ENCODE measurements around the gene GPD2.
"Not testable (repeated sequence)": the region's sequence is repeated elsewhere in the genome, so short reads cannot be mapped to it uniquely, and the experiment has no call there.

GPD2 gene

DNA sequence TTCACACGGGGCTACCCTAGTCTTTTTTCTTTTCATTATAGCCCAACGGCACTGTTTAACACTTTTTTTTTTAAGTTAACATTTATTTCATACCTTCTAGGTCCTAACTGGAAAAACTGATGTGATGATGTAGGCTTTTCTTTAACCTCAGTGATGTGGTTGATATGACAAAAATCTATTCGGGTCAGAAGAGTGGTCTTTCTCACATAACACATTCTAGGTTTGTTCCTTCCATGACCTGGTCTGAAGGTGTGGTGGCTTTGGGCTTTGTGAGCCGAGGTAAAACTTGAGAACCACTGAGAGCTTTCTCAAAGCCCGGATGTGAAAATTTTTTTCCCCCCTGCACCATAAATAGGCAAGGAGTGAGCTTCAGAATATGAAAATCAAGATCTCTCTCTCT lies 44.2 kb downstream of the GPD2 start:
- no peak for DNase-seq

DNA sequence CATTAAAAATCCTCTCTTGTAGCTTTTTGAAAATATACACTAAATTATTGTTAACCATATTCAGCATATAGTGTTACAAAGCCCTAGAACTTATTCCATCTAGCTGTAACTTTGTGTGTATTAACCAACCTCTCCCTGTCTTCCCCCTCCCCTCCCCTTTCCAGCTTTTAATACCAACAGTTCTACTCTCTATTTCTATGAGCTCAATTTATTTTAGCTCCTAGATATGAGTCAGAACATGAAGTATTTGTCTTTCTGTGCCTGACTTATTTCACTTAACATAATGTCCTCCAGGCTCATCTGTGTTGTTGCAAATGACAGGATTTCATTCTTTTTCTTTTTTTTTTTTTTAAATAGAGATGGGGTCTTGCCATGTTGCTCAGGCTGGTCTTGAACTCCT lies 45.1 kb downstream of the GPD2 start:
- DNase-seq: no peak

DNA sequence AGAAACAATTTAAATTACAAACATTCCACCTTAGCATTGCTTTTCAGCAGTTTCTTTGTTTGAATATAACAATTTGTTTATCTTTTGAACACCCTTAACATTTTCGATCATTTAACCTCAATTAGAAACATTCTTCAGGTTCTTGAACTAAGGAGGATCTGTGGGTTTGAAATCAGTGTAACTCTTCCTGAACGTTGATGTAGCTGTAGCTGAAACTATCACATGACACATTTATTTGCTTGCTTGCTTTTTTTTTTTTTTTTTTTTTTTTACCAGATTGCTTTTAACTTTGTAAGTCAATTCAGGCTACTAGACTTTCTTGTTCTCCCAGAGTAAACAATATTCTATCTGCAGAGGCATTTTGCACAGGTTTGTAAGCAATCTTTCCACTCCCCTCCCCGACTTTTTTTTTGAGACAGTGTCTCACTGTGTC lies 47.6 kb downstream of the GPD2 start:
- no peak for DNase-seq

DNA sequence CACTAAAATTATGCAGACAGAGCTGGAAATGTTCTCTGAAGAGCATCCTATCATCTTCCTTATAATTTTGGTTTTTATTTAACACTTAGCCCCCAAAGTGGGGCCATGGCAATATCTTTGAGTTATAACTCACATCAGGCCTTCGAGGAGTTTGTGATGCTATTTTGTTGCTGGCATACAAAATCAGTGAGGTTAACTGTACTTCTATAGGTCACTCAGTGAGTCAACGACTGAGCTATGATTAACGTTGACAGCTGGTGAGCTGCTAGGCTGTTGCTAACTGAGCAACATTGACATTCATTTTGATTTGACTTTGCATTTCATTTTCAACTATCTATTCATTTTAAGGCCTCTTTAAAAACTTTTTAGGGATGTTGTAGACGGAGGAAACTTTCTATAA lies 50.0 kb downstream of the GPD2 start:
- DNase-seq: no peak

DNA sequence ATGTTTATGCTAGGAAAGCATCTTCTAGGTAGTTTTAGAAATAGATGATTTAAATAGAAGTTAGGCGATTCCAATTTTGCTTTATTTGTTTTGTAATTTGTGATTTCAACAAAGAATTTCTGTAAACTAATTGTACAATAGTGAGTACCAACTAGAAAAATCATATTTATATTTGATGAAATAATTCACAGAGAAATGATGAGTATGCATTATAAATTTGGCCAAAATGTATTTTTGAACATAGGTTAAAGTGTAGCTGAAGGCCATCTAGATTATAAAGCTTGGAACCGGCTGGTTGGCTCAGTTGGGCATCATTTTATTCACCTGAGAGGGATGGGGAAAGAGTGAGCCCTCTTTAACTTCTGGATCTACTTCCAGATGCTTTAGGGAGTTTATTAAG lies 50.4 kb downstream of the GPD2 start:
- DNase-seq: no peak

DNA sequence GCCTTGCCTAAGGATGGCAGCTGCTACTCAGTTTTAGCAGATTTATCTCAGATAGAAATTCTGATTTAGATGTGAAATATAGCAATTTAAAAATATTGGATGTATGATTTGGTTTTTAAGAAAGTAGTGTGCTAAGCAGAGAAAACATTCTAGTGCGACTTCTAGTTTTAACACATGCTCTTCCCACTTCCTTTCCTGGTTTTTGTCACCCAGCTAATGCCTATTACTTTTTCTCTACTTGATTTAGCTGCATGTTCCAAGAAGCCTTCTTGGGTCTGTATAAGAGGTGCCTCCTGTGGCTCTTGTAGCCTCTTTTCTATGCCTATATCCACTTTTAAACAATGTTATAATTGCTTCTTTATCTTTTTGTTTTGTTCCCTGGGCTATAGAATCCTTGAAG lies 53.0 kb downstream of the GPD2 start:
- no peak for DNase-seq

DNA sequence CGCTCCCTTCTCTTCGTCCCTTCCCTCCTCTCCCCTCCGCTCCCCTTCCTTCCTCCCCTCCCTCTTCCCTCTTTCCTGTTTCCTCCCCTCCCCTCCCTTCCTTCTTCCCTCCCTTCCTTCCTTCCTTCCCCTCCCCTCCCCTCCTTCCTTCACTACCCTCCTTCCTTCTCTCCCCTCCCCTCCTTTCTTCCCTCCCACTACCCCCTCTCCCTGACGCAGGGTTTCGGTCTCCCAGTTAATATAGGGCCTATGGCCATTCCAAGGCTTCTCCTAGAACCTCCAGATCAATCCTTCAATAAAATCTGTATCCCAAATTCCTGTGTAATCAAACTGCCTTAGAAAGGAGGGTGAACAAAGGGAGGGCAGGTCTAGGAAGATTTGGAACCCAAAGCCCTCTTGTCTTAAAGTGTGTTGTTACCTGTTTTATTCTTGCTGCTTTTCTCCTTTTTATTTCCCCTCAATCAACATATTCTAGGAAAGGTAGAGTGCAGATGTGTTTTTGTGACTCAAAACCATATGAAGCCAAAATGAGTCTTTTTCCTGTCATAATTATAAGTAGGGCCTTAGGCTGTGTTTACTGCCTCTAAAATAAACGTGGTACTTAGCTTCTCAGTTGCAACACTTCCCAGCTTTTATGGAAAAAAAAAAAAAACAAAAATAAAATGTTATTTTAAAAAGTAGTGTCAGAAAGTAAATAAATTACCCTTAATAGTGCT lies 53.7 kb downstream of the GPD2 start:
- DNase-seq: no peak

DNA sequence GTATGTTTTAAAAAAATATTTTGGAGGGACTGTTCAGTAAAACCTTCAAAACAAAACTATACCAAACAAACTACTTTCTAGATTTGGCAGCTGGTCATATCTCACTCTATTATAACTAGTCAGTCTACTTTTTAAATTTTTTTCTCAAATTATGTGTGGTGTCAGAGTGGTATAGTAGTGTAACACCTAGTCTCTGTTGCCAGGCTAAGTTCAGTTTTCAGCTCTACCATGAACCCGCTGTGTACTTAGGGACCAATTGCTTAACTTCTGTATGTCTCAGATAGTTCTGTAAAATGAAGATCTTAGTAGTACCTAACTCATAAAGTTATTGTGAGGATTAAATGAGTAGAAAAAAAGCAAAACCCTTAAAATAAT lies 54.3 kb downstream of the GPD2 start:
- DNase-seq: no peak

DNA sequence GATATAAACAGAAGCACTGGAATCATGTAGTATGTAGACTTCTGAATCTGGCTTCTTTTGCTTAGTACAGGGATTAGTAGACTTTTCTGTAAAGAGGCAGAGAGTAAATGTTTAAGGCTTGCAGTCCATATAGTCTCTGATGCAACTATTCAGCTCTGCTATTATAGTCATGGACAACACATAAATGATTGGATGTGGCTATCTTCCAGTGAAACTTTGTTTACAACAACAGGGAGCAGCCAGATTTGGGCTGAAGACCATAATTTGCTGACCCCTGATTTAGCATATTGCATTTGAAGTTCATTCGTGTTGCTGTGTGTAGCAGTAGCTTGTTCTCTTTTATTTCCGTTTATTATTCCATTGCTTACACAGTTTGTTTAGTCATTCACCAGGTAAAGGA lies 55.0 kb downstream of the GPD2 start:
- no peak for DNase-seq

DNA sequence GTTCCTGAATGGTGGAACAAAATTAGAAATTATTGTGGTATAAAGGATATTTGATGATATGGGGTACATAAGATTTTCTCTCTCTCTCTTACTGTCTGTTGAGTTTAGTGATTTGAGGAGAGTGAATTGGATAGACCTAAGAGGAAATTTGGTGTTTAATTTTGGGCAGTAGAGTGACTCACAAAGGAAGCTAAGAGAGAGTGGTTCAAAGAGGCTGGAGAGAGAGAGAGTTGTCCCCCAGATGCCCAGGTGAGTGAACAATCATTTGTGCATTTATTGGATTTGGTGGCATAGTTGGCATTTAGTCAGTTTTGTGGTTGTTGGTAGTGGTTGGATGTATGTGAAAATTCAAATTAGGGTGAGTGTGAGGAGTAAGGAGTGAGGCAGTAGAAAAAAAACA lies 56.8 kb downstream of the GPD2 start:
- no peak for DNase-seq

DNA sequence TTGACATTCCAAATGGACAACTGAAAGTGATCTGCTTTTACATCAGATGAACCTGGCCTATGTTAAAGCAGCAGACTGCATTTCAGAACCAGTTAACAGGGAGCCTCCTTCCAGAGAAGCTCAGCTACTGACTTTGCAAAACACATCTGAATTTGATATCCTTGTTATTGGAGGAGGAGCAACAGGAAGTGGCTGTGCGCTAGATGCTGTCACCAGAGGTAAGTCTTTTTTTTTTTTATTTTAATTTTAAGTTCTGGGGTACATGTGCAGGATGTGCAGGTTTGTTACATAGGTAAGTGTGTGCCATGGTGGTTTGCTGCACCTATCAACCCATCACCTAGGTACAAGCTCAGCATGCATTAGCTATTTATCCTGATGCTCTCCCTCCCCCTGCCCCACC lies 59.8 kb downstream of the GPD2 start:
- DNase-seq: not testable (repeated sequence)

DNA sequence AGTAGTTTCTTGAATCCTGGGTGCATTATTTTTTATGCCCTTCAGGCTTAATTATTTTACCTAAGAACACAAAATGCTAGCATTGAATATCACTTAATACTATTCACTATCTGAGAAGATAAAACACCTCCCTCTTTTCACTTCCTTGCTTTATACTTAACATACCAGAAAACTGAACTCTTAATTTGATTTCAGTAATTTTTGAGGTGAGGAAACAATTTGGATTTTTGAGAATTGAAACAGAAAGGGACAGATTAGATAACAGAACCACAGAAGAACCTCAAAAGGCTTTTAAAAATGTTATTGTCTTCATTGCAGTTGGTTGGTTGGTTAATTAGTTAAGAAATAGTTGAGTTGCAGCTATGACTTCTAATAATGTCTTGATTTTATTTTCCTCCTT lies 69.5 kb downstream of the GPD2 start:
- no peak for DNase-seq

DNA sequence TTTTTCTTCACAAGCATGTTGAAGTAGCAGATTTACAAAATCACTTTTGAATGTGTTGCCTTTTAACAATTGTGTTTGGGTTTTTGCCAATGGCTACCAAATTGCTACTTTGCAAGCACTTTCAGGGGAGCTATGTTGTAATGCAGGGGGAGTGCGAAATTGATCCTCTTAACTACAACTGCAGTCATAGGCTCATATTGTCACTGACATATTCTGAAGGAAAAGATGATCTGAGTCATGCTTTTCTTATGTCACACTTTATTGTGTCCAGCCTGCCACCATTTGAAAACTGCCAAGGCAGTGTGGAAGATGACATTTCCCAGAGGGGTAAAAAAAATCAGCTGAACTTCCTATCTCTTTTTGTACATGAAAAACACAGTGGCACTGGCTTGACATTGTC lies 74.9 kb downstream of the GPD2 start:
- DNase-seq: no peak

DNA sequence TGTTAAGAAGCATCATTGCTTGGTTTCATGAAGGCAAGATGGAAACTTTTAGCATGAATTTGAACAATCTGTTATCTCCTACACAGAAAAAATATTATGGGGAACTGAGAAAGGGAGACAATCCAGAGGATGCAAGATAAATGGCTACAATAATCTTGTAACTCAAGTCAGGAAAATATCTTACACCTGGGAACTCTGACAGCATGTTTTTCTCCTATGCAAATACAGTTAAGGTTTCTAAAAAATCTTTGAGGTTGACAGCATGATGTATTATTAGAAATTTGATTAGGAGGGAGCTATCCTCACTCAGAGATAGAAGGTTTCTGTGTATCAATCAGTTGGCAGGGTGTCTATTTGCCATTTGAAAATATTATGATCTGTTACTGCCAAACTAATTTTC lies 75.6 kb downstream of the GPD2 start:
- DNase-seq: no peak

DNA sequence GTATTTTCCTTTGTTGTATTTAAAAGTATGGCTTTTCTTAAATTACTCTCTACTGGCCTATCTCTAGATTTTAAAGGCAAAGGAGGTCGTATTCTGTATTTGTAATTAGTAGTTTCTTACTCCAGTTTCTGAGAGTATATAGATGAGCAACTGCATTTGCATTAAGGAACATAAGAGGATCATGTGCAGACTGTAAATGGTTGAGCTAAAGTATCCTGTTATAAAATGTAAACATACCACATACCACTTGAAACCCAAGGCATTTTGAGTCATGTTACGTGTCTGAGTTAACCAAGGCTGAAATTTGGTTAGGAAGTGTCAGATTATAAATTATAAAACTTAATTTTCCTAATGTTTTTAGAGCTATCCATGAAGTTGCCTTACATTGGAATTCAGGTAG lies 76.3 kb downstream of the GPD2 start:
- no peak for DNase-seq

DNA sequence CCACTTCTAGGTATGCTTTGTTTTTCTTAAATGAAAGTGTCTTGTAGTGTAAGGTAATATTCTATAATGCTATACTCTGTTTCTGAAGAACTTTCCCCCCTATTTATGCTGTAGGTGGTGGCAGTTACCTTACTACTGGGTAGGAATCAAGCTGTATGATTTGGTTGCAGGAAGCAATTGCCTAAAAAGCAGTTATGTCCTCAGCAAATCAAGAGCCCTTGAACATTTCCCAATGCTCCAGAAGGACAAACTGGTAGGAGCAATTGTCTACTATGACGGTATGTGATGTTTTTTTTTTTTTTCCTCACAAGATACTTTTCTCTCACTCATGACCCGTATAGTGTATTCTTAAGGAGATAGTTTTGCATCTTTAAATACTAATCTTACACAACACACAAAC lies 77.0 kb downstream of the GPD2 start:
- no peak for DNase-seq

DNA sequence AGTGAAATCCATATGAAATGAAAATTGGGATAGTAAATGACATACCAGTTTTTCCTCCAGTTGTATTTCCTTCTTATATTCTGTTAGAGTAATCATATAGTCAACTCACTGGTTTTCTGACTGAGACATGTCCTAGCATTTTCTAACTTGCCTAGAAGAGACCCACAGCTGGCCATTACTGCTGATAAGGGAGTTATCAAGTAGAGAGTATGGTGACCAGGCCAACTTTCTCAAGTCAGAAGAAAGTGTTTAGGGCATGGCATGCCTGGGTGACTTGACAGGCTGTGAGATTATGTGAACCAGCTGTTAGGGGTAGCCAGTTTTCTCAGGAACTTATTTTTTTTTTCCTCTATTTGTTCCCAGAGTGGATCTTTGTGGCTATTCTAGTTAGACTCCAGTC lies 81.2 kb downstream of the GPD2 start:
- DNase-seq: no peak

DNA sequence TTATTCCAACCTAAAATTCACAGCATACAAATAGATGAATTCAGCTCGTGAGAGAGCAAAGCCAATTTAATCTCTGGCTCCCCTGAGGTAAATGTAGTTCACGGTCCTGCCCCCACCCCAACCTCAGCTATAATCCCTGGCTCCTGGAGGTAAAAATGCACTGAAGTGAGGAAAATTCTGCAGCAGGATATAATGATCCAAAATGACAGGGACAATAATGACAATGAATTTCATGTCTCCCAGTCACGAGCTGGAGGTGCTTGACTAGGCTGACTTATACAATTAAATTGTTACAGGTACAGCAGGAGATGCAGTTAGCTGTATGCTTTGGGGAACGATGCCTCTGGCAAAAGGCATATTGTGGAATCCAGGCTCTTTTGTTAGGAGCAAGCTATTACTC lies 82.0 kb downstream of the GPD2 start:
- no peak for DNase-seq

DNA sequence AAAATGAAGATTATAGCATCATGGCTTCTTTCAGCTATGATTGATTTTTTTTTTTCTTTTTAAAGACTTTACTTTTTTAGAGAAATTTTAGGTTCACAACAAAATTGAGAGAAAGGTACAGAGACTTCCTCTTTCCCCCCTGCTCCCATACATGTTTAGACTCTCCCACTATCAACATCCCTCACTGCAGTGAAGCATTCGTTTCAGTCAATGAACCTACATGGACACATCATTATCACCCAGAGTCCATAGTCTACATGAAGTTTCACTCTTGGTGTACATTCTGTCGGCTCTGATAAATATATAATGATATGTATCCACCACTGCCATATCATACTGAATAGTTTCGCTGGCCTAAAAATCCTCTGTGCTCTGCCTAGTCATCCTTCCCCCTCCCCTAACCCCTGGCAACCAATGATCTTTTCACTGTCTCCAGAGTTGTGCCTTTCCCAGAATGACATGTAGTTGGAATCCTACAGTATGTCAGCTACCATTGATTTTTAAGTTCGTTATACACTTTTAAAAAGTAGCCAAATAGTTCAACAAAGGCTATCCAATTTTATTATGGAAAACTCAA lies 86.8 kb downstream of the GPD2 start:
- no peak for DNase-seq

DNA sequence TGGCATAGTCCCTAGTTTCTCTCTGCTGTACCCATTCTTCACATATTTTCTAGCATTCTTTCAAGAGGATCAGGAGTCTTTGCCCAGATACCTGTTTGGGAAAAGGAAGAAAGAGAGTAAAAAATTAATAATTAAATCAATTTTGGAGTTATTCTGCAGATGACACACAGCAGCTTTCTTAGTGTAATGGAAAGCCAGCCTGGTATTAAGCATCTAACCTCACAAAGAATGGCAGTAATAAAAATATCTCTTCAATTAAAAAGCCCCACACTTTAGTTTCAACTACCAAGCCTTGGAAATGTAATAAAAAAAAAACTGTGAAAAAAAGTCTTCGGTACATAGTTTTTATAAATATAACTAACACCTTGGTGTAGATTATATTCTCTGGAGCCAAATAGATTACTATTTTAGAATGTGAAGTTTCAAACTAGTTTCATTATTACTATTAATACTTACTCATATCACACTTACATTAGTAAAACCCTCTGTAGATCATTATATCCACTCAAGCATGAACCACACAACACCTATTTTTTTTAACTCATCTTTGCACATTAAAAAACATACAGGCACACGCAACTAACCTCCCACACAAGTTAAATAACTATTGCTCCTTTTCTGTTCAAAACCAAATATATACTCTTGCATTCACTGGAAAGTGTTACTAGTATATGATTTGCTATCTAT lies 90.9 kb downstream of the GPD2 start:
- DNase-seq: no peak

DNA sequence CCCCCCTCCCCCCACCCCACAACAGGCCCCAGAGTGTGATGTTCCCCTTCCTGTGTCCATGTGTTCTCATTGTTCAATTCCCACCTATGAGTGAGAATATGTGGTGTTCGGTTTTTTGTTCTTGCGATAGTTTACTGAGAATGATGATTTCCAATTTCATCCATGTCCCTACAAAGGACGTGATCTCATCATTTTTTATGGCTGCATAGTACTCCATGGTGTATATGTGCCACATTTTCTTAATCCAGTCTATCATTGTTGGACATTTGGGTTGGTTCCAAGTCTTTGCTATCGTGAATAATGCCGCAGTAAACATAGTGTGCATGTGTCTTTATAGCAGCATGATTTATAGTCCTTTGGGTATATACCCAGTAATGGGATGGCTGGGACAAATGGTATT lies 92.4 kb downstream of the GPD2 start:
- not testable (repeated sequence) for DNase-seq

DNA sequence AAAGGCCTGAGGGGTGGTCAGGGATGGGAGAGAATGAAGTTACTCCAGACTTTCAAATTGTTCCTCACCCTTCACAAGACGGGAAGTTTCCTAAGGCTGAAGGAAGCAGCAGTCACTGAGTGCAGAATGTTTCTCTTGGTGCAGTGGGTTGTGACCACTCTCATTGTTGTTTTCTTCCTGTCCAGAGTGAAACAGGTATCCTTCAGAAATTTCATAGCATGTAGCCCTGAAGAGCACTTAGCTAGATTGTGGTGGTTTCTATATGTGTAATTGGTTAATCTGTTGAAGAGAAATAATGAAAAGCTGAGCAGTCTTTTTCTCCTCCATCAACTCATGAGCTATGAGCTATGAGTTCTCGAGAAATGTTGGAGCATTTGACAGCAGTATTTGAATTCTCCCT lies 96.8 kb downstream of the GPD2 start:
- no peak for DNase-seq

DNA sequence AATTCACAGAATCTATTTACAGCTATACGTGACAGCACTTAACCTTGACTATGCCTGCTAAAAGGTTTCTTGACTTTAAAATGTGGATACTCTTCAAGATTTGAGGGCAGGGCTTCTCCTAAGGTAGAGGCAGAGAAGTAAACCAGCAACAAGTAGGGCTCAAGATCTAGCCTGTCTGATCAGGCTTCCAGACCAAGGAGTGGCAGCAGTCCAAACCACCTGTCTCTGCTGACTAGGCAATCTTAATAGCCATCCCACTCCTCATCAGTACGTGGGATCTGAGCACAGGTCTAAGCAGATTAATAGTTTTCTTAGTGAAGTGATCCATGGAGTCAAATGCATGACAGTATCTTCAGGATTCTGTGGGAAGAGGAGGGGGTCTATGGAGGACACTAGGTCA lies 100.4 kb downstream of the GPD2 start:
- no peak for DNase-seq

DNA sequence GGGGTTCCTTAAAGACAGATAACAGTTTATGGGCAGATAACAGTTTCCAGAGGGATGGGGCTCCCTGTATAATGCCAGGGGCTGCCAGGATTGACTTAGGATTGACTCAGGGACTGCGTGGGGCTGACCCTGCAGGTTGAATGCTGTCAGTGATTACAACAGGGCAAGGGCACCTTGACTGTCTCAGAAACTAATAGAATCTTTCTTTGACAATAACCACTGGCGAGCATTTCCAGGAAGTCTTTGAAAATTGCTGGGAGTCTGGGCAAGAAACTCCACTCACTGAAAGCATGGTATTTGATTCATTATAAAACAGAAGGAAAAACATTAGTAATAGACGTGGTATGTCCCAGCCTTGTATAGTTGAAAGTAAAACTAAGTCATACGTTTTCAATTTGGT lies 101.0 kb downstream of the GPD2 start:
- no peak for DNase-seq

DNA sequence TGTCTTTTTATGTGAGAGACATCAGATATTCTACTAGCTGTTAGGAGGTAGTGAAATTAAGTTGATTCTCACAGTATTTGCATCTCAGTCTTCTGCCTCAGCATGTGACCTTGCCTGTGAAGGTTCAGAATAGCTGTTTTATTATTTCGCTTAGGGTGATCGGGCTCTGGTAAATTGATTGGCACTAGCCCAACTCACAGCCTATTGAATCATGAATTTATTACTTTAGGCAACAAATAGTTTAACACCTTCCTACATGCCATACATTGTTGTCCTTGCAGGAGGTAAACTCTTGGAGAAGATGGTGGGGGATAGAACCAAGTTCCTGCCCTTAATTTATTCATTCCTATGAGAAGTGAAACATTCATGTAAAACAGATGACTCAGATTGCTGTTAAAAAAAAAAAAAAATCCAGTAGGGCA lies 101.9 kb downstream of the GPD2 start:
- DNase-seq: no peak

Data from stimulated activated CD4-positive, alpha-beta T cell treated with anti-CD3 and anti-CD28 coated beads, Interleukin-1b, Interleukin-23, amount 100 ng/mL, for 48 hours (primary cell).